Peyer's patch (tissue), 4 donors: ENCODE data around the gene GPR161.

Source experiments
- CTCF ChIP-seq, 6 experiments: fragments of 450-650 bp in 4 of 6; fragments of 200-600 bp in 2 of 6; sonication (generic) in 1 of 6; IDR thresholded peaks; one replicate each; pipeline ENCODE4 v1.5.1; 2017 to 2019; ENCODE audit warnings: antibody characterized with exemption in 6 of 6, mild to moderate bottlenecking in 3 of 6, moderate library complexity in 1 of 6
- POLR2A ChIP-seq, 2 donors: fragments of 450-650 bp; IDR thresholded peaks; one replicate each; pipeline ENCODE4 v1.5.1; 2017; ENCODE audit warnings: antibody characterized with exemption in 2 of 2, mild to moderate bottlenecking in 2 of 2, moderate library complexity in 2 of 2

GRCh38 chr1:168095476-168095875 lies 41.3 kb downstream of the GPR161 start:
- TF ChIP-seq CTCF (IDR thresholded peaks at IDR 0.05) (no peak), POLR2A (IDR thresholded peaks at IDR 0.05) (no peak)
